HuH-7 (cell line): ENCODE results near the gene LDLRAD1.
A peak's percentile ranks its signal among the peaks of the same experiment; 100 is the strongest.
"Not testable (repeated sequence)": the region's sequence is repeated elsewhere in the genome, so short reads cannot be mapped to it uniquely, and the experiment has no call there.

ENCODE experiments used
- DNase-seq: peaks from one replicate; pipeline ENCODE4 v3.0.0; 2011; ENCODE audit warnings: low spot score

LDLRAD1 gene, protein sequence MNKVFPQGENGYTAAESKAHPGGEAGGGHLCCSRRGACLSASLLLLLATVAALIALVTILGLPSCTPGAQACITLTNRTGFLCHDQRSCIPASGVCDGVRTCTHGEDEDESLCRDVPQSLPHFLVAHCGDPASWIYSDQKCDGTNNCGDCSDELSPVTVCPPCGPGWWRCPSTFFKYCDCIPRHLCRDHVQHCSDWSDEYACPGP

GRCh38 chr1:54017979-54018378 lies at the start of gene LDLRAD1:
LDLRAD1 (minus strand) TSS chr1:54018186; CDS start chr1:54018112, 74 bp downstream.
- no peak for DNase-seq

GRCh38 chr1:54064299-54064698 lies 46.3 kb upstream of the LDLRAD1 start:
- no peak for DNase-seq

DNA sequence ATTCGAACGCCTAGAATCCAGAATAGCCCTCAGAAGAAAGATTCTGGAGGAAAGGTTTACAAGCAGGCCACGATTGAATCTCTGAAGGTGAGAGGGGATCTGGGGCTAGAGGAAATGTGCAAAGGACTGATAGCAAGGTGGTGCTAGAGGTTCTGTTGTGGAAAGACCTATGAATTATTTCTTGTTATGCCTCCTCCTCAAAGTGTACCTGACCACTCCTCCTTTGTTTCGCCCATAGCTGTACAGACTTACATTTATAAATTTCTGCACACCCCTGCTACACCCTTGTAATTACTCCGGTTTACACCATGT lies 36.4 kb upstream of the LDLRAD1 start:
- DNase-seq, result no peak

DNA sequence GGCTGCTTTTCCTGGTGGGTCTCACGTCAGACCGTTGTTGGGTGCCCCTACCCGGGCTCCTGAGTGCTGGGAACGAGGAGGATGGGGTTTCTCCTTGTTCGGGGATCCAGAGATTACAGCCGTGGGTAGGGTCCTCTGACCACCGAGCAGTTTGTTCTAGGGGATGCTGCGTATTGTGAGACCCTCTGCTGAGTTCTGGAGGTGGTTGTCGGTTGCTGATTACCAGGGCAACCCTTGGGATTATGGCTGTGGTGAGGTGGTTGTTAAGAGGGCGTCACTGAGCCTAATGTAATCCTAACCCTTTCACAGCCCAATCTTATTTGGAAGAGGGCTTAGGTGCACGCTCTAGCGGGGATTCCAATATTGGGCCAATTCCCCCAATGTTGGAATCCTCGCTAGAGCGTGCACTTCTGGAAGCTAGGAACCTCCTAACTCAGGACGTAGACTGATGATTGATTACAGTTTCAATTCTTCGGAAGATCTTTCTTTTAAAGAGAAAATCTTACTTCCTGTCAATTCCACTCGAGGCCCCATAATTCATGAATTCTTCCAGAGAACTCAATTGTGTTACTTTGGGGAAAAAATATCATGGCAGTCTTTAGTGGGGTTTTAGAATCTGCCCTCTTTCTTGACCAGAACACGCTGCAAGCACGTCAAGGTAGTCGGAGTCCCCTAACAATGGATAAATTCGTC lies 35.9 kb upstream of the LDLRAD1 start:
- DNase-seq, result no peak

GRCh38 chr1:54052934-54053744 lies 35.2 kb upstream of the LDLRAD1 start, which contains the start of the genes TCEANC2 and TMEM59:
TCEANC2 (plus strand) TSS chr1:54053608; CDS start chr1:54054423, 815 bp downstream.
TMEM59 (minus strand) TSS chr1:54053204; CDS start chr1:54053188, 16 bp downstream.
- peak; percentile 72 for DNase-seq

- peak; percentile 24 for DNase-seq
These were observed 34.5 kb upstream of the LDLRAD1 start for GRCh38 chr1:54052431-54052933.

GRCh38 chr1:54051933-54052430 lies 34.0 kb upstream of the LDLRAD1 start:
- no peak for DNase-seq

DNA sequence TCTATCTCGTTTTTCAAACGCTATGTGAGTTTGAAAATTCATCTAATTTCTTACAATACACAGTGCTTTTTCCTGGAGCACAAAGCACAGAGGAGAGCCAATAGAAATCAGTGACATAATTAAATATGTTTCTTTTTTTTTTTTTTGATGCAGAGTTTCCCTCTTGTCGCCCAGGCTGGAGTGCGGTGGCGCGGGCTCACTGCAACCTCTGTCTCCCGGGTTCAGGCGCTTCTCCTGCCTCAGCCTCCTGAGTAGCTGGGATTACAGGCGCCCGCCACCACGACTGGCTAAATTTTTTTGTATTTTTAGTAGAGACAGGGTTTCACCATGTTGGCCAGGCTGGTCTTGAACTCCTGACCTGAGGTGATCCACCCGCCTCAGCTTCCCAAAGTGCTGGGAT lies 32.4 kb upstream of the LDLRAD1 start:
- not testable (repeated sequence) for DNase-seq

DNA sequence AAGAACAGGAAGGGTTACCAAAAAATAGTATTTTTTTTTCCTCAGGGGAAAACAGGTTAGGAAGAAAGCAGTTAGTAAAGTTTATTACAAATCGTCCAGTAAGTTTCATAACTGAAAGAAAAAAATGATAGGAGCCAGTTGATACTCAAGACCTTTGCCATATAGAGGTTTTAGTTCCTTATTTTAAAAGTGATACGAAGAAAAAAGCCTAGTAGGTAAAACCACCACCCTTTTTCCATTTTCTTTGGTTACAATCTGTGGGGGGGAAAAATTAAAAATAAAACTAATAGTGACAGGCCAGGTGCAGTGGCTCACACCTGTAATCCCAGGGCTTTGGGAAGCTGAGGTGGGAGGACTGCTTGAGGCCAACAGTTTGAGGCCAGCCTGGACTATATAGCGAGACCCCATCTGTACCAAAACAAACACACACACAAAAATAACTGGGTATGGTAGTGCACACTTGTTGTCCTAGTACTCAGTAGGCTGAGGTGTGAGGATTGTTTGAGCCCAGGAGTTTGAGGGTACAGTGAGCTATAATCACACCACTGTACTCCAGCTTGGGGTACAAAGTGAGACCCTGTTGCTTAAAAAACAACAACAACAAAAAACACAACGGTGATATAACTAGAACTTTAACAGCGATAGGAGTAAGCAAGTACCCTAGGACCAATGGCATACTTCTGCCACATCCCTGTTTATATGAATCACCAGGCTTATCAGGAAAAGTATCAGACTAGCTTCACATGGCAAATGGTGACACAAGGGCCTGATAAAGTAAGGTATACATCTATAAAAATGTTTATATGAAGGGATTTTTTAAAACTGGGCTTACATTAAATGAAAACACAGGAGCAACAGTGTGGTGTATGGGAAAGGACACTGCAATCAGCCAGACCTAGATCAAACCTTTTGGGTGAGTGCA lies 29.7 kb upstream of the LDLRAD1 start:
- DNase-seq, result no peak

GRCh38 chr1:54046671-54047383 lies 28.8 kb upstream of the LDLRAD1 start:
- no peak for DNase-seq

DNA sequence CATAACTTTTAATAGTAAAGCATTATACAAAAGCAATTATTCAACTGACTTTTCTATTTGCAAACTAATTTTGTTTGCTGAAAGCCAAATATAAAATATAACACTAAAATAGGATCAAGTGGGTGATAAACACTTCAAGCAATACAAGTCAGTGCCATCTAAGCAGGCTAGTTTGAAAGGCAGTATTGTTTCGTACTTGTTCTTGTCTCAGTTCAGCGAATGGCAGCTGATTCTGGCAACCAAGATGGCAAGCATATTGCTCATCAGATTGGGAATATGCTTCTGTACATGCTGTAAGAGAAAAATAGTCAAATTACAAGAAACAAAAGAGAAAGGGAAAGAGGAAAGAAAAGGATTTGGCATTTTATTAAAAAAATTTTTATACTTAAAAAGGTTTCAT lies 27.5 kb upstream of the LDLRAD1 start:
- DNase-seq, result no peak

DNA sequence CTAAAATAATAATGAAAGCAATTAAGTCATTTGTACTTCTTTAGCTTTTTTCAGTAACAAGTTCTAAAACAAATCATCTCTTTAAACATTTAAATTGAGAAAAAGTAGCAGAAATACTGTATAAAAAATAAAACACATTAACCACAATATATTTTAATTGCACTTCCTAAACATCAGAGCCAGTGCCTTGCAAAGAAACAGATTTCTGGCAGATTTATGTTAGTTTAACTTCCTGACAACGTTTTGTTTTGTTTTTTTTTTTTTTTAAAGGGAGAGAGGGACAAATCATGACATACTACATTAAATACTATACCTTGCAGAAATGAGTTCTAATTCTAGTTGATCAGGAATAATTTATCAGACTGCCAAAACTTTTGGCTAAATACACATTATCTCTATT lies 23.8 kb upstream of the LDLRAD1 start:
- DNase-seq, result no peak

DNA sequence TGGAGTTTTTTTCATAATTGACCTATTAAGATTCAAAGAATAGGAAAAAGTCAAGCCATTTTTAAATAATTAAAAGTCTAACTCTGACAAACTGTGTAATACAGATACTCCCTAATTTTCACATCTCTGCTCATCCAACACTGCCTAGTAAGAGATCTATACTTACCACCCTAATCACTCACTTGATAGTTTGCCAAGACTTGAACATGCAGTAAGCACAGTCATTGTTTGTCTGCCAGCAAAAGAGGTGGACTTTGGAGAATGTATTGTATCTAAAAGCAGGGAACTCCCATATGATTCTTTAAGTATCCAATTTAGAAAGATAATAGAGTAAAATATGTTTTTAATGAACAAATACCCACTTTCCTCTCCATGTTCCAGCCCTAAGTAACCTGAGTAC lies 19.5 kb upstream of the LDLRAD1 start:
- no peak for DNase-seq

DNA sequence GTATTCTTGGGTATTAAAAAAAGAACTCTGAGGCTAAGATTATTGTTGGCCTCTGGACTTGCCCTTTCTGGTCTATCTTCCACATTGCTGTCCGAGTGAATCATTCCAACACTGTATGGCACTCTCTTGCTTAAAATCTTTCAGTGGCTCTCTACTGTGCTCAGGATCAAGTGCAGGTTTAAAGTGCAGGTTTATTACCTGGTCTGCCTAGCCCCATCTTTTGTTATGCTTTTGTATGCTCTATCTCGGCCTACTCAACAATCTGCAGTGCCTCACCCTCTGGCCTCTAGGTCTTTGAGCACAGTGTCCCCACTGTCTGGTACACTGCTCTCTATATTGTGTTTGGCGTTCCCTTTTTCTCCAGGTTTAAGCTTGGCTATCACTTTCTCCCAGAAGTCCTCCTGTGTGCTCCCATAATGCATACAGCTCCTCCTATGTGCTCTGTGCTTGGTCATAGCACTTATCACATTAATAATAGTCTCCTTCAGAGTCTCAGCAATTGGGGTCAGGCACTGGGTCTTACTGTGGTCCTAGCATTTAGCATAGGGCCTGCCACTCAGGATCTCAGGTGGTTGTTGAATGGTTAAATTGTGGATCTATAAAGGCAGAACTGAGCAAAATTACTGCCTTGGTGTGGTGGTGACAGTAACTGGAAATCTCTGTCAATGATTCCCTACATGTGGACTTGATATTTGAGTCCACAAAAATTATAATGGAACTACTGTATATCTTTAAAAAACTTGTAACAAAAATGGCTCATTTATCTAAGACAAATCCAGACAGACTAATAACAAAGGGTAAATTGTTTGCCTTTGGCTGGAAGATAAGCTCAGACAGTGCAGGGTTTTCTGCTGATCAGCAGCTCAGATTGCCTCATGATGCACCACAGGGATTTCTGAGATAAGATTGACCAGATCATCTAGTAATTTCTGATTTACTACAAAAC lies 10.6 kb upstream of the LDLRAD1 start:
- DNase-seq, result no peak

DNA sequence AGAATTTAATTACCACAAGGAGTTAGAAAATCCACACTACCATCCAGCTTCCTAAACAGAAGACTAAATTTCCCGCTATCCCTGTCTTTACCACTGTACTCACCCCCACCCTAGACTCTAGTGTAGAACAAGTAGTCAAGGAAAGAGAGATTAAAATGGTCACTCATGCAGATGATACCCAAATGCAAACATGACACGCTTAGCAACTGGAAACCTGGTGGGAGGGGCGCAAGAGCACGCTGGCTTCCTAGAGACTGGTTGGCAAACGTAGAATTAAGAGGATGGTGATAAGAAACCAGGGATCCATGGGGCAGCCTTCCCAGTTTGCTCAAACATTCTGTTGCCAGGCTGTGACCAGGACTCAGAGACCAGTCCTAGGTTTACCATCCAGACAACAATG lies 9.9 kb upstream of the LDLRAD1 start:
- no peak for DNase-seq

DNA sequence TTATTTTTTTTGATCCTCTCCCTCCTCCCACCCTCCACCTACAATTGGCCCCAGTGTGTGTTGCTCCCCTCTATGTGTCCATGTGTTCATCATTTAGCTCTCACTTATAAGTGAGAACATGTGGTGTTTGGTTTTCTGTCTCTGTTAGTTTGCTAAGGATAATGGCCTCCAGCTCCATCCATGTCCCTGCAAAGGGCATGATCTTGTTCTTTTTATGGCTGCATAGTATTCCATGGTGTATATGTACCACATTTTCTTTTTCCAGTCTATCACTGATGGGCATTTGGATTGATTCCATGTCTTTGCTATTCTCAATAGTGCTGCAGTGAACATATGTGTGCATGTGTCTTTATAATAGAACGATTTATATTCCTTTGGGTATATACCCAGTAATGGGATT lies 6.8 kb upstream of the LDLRAD1 start:
- not testable (repeated sequence) for DNase-seq

DNA sequence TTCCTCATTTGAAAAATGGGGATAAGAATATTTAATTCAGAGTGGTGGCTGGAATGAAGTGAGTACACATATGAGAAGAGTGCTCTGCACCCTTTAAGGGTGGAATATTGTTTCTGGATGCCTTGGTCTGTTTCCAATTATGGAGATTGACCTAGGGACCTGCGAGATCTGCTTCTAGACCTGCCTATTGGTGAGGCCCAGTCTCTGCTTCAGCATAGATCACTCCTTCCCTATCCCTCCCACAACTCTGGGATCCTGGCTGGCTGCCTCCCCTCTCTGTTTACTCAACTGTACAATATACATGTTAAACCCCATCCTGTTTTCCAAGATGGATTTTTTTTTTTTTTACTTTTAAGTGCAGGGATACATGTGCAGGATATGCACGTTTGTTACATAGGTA lies 6.4 kb upstream of the LDLRAD1 start:
- DNase-seq, result no peak

GRCh38 chr1:54019562-54020176 lies 1.7 kb upstream of the LDLRAD1 start:
- DNase-seq, result not testable (repeated sequence)

GRCh38 chr1:54018635-54019034 lies 649 bp upstream of the LDLRAD1 start:
- DNase-seq, result no peak
